NCI-H2171 treated with DMSO at 0.1 percent for 48 hours (cell line): ENCODE data around the gene PFDN2.

Source experiments
- DNase-seq: peaks from one replicate; lab custom pipeline; 2025; lab: John Stamatoyannopoulos, UW

PFDN2 gene

GRCh38 chr1:161051219-161051618 is 66.6 kb downstream of the PFDN2 start:
- DNase-seq = no peak
